K562 (cell line): ENCODE measurements around the gene LAMA5.

Experiments
- E2F6 ChIP-seq, 2 experiments: IDR thresholded peaks; 2 replicates each; pipeline ENCODE4 v1.6.1; 2011; ENCODE audit warnings: borderline replicate concordance in 1 of 2, control low read depth in 1 of 2, low read depth in 1 of 2, low read length in 1 of 2, mild to moderate bottlenecking in 1 of 2, mixed read lengths in 1 of 2, moderate library complexity in 1 of 2; ENCODE audit not compliant: insufficient read depth in 1 of 2, insufficient read length in 1 of 2, poor library complexity in 1 of 2, severe bottlenecking in 1 of 2; ENCODE audit errors: extremely low read depth in 1 of 2
- EP300 ChIP-seq: IDR thresholded peaks from 2 replicates; pipeline ENCODE4 v1.6.1; 2012; ENCODE audit warnings: low read length, improper control_type of control experiment
- ETS1 ChIP-seq: conservative IDR thresholded peaks from 2 replicates; pipeline ENCODE4 v1.6.1; 2011; ENCODE audit warnings: low read depth, mild to moderate bottlenecking, low read length; ENCODE audit not compliant: control insufficient read depth
- EZH2 ChIP-seq: IDR thresholded peaks from 2 replicates; pipeline ENCODE4 v1.6.1; 2012; ENCODE audit warnings: low read depth, mild to moderate bottlenecking, inconsistent platforms, low read length, borderline replicate concordance
- KDM2B ChIP-seq: fragments of 250-450 bp; sonication (Bioruptor Pico); IDR thresholded peaks from 2 replicates; pipeline ENCODE4 v1.8.0; 2021; ENCODE audit warnings: mild to moderate bottlenecking, moderate library complexity
- RAD21 ChIP-seq, 2 experiments: fragments of 250-450 bp in 1 of 2; fragments of 450-650 bp in 1 of 2; sonication (Bioruptor Pico) in 1 of 2; formaldehyde crosslinking in 1 of 2; IDR thresholded peaks in 1 of 2; conservative IDR thresholded peaks in 1 of 2; 2 replicates each; pipeline versions ENCODE4 v1.4.0 to v1.8.0; 2020 to 2022; ENCODE audit warnings: mild to moderate bottlenecking in 2 of 2, moderate library complexity in 1 of 2
- ZNF79 ChIP-seq: fragments of 250-450 bp; sonication (Bioruptor Pico); IDR thresholded peaks from 2 replicates; pipeline ENCODE4 v1.4.0; 2020; ENCODE audit warnings: low read depth, mild to moderate bottlenecking, moderate library complexity

DNA sequence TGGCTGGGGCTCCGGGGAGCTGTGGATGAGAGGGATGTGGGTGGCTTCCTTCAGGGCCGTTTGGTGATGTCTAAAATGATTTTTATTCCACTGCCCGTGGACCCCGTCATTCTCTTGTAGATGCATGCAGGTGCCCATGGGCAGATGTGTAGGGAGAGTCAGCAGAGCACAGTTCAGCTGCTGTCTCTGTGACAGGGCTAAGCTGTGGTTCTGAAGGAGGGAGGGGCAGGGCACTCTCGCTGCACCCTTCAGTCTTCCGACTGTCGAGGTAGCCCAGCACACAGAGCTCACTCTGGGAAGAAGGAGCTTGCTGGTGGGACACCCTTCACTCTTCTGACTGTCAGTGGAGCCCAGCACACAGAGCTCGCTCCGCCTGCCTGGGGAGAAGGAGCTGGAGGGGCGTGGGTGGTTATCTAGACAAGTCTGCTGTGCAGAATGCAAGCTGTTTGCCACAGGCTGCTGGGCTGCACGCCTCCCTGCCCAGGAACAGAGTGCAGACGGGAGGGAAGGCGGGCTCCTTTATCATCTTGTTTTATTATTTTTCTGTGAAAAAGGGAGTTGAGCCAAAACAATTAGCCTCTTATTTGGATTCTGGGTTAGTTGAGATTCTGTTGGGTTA is 92.7 kb downstream of the LAMA5 start:
- TF ChIP-seq EP300 (no peak; the same call in 1 of the 2 replicates), KDM2B (CRISPR knock-in tag) (no peak), ZNF79 (CRISPR knock-in tag) (no peak), ETS1 (no peak), EZH2 (no peak), E2F6 (IDR thresholded peaks at IDR 0.05; ENCODE audit: borderline replicate concordance in 1 of 2, extremely low read depth in 1 of 2, insufficient read depth in 1 of 2, insufficient read length in 1 of 2, low read depth in 1 of 2, low read length in 1 of 2, poor library complexity in 1 of 2, severe bottlenecking in 1 of 2) (no peak), RAD21 (CRISPR knock-in tag; conservative IDR thresholded peaks at IDR 0.05 in 1 of 2, IDR thresholded peaks at IDR 0.05 in 1 of 2) (no peak)
